GM18517 (cell line): ENCODE measurements around the gene TUBG1.

Experiments
- ATAC-seq: cut with Tn5 transposase; IDR thresholded peaks from one replicate; pipeline ENCODE4 v1.9.1; 2021; ENCODE audit warnings: mild to moderate bottlenecking, moderate library complexity; ENCODE audit not compliant: unreplicated experiment

The TUBG1 gene

DNA sequence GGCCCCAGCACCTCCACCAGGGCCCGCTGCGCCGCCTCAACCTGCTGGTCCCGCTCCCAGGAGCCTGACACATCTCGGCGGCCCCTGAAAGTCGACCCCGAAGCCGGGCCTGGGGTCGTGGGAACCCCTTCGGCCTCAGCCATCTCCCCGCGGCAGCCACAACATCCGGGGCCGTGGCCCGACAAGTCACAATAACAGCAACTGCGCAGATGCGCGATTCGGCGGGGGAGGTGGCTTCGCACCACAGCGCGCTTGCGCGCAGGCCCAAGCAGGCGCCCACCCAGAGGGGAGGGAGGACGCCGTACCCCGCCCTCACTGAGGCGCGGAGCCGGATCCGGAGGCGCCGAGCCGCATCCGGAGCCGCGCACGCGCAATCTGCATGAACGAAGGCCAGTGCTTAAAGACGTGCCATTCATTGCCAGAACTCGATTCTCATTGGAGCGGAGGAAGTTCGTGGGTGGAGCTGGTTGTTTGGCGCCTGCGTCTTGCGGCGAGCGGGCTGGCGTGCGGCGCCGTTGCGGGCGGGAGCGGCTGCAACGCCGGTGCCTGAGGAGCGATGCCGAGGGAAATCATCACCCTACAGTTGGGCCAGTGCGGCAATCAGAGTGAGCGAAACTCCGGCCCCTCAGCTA lies at the start of gene TUBG1, which contains the start of gene RETREG3:
TUBG1 (plus strand) TSS at position 502 of the 632 bp plus-strand sequence; CDS start at position 557, 55 bp downstream.
RETREG3 (minus strand) TSS at position 193 of the 632 bp plus-strand sequence; CDS start at position 143, 50 bp downstream.
- peak; percentile 87 for ATAC-seq

DNA sequence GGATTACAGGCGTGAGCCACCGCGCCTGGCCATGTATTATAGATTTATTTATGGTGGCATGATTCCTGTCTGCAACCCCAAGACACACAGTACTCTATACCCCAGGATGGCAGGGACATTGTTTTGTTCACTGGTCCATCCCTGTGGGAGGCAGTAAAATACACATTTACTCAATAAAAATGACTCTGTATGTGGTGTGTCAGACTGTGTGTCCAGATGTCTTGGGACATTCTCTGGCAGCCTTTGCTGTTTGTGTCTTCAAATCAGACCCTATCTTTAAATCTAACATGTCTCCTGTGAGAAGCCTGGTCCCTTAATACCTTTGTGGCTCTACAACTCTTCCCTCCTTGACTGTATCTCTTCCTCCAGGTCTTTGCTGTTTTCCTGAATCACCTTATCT lies 49.2 kb upstream of the TUBG1 start:
- no peak for ATAC-seq

DNA sequence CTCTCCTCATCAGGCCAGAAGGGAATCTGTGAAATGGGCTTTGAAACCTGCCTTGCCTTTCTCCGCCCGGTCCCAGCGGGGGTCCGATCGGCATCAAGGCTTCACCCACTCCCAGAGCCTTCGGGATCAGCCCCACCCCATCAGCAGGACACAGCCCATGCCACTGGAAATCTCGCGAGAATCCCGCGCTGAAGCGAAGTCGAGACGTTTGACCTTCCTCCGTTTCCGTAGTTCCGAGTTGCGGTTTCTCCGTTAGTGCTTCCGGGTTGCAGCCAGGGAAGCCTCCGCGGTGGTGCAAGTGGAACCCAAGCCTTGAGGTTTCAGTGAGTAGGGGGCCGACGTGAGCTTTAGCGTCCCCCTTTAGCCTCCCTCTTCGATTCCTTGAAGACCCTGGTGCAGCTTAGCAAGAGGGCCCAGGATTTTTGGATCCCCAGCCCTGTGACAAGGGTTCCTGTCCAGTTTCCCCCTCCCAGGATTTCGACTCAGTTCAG lies 47.5 kb upstream of the TUBG1 start, which contains the start of gene COASY:
COASY (plus strand) TSS at position 252 of the 491 bp plus-strand sequence. CDS start 475 bp downstream, outside the sequence.
- ATAC-seq = no peak

DNA sequence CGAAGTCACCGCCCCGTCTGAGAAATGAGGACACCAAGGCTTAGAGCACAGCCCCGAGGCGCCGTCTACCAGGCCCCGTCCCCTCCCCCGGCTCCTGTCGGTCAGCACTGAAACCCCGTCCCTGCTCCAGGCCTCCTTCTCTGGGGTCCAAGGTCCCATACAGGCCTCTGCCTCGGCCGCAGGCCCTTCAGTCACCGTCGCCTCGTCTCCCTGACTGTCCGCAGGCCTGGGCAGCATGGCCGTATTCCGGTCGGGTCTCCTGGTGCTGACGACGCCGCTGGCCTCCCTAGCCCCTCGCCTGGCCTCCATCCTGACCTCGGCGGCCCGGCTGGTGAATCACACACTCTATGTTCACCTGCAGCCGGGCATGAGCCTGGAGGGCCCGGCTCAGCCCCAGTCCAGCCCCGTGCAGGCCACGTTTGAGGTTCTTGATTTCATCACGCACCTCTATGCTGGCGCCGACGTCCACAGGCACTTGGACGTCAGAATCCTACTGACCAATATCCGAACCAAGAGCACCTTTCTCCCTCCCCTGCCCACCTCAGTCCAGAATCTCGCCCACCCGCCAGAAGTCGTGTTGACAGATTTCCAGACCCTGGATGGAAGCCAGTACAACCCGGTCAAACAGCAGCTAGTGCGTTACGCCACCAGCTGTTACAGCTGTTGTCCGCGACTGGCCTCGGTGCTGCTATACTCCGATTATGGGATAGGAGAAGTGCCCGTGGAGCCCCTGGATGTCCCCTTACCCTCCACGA lies 46.9 kb upstream of the TUBG1 start:
- ATAC-seq = no peak

DNA sequence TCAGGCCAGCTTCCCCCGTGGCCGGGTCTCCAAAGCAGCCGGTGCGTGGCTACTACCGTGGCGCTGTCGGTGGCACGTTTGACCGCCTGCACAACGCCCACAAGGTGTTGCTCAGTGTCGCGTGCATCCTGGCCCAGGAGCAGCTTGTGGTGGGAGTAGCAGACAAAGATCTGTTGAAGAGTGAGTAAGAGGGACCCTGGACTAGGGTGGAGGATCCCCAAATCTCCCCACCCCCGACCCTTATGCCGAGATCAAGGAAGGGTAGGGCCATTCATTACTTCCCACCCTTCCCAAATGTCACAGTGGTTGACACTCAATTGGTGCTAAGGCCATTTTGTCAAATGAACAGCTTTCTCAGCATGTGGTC lies 46.4 kb upstream of the TUBG1 start:
- no peak for ATAC-seq

DNA sequence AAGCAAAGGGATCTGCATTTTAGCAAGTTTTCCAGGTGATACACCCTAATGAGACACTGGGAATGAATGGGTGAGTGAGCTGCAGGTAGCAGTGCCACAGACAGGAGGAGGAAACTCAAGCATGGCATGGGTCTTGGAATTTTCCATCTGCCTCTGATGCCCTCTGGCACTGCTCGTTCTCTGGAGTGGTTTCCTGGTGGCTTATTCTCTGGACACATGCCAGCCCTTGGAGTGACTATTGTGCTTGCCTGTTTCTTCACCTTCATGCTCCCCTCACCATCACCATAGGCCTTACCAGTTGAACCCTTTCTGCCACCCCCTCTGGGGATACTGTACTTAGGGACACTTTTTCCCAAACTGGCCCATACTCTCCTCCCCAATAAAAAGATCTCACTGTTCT lies 45.9 kb upstream of the TUBG1 start:
- no peak for ATAC-seq

DNA sequence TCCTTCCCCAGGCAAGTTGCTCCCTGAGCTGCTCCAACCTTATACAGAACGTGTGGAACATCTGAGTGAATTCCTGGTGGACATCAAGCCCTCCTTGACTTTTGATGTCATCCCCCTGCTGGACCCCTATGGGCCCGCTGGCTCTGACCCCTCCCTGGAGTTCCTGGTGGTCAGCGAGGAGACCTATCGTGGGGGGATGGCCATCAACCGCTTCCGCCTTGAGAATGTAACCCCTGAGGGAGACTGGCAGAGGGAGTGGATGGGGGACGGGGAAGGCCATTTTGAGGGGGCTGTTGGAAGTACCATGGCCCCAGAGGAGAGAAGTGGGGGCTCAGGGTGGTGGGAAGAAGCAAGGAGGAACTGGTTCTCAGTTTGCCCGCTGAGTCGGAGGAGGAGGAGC lies 45.5 kb upstream of the TUBG1 start:
- ATAC-seq = no peak

DNA sequence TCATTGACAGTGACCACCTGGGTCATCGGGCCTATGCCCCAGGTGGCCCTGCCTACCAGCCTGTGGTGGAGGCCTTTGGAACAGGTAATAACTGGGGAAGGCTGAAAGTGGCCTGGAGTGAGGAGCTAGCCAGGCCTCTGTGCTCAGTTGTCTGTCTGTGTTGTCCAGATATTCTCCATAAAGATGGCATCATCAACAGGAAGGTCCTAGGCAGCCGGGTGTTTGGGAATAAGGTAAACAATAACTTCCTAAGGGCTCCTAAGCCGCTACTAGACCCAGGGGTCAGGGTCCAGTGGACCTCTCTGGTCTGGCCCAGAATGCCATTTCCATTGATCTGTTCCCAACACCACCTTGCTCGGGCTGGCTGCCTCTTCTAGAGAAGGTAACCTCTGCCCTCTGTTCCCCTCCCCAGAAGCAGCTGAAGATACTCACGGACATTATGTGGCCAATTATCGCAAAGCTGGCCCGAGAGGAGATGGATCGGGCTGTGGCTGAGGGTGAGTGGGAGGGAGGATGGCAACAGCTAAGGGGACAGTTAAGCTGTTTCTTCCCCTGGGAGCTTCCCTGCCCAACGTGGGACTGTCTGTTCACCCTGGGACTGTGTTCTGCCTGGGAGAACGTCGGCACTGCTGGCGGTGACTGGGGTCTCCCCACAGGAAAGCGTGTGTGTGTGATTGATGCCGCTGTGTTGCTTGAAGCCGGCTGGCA lies 44.5 kb upstream of the TUBG1 start:
- ATAC-seq = no peak

DNA sequence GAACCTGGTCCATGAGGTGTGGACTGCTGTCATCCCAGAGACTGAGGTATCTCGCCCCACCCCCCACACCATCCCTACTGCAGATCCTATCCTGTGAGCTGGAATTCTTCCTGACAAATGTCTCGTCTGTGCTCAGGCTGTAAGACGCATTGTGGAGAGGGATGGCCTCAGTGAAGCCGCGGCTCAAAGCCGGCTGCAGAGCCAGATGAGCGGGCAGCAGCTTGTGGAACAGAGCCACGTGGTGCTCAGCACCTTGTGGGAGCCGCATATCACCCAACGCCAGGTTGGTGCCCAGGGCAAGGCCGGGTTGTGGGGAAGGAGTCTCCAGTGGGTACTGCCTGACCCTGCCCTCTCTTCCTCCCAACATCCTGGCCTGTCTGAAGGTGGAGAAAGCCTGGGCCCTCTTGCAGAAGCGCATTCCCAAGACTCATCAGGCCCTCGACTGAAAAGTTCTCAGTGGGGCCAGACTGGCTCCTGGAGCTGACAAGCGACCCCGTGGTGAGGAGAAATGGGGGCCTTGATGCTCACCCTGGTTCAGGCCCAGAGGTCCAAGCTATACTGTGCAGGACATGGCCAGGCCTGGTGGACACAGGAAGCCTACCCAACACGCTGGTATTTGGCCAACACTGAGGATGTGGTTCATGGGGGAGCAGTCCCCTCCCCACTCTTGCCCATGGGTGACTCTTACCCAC lies 43.8 kb upstream of the TUBG1 start:
- no peak for ATAC-seq

DNA sequence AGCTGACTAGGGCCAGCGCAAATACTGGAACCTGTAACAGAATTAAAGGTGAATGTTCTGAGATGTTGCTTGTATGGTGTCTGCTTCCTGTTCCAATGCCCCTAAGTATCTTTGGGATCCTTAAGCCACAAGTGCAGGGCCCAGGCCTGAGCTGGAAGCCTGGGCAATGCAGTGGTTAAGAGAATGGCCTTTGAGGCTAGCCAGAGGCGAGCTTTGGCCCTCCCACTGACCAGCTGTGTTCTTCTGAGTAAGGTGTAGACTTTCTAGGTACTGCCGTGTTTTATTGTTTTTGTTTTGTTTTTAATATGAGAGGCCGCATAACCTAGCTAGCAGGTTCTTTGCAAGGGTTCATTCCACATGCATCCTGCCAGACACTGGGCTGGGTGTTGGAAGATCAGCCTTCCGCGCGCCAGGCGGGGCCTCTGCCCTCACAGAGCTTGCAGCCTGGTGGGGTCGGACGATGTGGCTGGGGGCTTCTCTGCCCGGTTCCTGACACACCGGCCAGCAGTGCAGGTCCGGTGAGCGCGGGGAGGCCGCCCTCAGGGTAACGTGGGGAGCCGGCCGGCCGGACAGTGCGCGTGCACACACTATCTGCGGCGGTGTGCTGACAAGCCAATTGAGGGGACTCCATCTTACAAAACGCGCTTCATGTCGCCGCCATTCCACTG lies 43.1 kb upstream of the TUBG1 start:
- peak; percentile 5 for ATAC-seq

DNA sequence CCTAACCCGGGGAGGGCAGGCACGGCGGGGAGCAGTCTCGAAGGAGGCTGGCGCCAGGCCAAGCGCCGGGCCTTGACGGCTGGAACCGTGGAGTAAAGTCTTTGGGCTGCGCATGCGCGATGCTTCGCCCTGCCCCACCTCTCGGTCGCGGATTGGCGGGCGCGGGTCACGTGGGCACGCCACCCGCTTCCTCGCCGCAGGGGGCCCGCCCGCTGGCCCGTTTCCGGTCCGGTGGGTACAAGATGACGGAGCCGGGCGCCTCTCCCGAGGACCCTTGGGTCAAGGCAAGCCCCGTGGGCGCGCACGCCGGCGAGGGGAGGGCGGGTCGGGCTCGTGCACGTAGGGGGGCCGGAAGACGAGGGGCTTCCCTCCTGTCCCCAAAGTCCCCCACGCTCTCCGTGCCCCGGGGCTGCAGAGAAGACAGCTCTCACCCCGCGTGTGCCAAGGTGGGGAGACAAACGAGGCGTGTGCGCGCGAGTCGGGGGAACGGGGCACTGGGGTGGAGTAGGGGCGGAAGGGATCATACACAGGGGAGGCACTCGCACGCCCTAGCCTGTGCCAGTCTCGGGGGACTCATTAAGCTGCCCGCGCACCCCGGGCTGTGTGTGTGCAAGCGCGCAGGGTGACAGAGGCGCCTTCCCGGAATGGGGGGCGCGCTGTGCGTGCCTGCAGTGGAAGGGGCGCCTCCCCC lies 42.5 kb upstream of the TUBG1 start, which contains the start of gene MLX:
MLX (plus strand) TSS at position 218 of the 691 bp plus-strand sequence; CDS start at position 243, 25 bp downstream.
- ATAC-seq = peak; percentile 44

DNA sequence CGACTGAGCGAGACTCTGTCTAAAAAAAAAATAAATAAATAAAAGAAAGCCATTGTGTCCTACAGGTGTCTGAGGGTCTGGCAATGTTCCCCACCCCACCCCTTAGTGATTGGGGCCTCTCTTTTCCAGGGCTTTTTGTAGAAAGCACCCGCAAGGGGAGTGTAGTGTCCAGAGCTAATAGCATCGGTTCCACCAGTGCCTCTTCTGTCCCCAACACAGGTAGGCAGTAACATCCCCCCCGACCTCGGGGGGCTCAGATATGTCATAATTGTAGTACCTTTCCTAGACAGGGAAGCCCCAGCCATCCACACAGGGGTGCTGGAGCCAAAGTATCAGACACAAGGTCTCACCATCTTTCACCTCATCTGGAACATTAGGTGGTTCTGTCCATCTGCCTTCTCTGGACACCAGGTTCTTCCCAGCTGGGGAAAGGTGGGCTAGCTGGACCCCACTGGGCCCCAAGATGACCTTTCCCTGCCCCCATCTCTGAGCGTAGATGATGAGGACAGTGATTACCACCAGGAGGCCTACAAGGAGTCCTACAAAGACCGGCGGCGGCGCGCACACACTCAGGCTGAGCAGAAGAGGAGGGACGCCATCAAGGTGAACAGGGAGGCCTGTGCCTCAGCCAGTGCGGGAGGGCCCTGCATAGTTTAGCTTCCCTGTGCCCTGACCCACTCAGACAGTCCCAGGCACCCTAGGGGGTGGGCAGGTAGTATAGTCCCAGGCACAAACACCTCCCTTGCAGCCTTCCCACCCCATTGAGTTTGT lies 41.0 kb upstream of the TUBG1 start:
- no peak for ATAC-seq

DNA sequence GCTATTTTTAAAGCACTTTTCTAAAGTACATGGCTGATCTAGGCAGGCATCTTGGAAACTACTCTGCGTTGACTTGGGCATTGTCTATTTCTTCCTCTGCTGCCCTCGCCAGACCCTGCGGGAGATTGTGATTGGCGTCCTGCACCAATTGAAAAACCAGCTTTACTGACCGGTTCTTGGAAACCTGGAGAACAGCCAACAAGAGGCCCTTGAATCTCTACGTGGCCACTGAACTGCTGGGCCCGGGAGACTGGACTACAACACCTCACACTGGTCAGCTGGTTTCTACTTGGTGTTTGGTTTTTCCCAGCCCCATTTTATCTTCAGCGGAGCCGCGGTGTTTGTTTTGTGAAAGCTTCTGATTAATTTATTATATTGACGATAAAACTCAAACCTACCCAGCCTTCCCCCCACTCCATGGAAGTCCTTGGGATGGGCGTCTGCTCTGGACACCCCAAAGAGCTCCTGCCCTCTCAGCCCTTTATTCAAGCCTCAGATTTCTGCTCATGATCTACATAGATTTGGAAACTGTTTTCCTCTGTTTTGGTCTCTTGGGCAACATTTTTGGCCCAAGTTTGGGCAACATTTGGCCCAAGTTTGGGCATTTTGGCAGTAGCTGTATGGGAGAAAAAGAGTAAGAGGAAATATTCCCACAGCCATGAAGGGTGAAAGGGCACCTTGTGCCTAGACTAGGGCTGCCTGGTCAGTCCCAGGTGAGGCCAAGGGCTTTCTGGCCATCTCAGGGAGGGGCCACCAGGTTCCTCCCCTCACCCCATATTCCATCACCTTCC lies 37.9 kb upstream of the TUBG1 start:
- ATAC-seq = no peak

DNA sequence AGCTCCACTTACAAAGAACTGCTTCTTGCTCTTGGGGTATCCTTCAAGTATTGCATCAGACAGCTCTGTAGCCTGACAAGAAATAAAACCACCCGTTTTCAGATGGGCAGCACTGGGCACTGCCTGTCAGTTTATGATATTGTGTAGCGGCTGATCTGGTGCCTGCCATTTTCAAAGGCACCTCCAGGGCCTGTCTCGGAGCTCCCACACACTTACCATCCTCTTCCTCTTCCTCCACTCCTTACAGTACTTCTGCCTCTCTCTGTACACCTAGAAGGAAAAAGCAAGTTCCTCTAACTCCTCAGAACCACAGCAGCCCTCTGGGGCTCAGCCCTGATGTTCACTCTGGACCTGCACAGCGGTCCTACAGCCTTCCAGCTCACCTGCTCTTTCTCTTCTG lies 36.4 kb upstream of the TUBG1 start:
- ATAC-seq = no peak

DNA sequence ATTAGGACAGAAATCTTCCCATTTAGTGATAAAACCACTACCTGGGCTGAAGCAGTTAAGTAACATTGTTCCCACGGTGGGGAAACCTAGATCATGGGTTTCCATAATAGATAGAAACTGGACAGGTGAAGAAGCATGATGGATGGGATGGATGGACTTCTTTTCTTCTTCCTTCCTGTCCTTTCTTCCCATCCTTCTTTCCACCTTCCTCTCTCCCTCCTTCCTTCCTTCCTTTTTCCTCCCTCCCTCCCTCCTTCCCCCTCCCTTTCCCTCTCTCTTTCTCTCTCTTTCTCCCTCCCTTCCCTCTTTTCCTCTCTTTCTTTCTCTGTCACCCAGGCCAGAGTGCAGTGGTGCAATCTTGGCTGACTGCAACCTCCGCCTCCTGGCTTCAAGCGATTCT lies 35.0 kb upstream of the TUBG1 start:
- ATAC-seq = no peak

DNA sequence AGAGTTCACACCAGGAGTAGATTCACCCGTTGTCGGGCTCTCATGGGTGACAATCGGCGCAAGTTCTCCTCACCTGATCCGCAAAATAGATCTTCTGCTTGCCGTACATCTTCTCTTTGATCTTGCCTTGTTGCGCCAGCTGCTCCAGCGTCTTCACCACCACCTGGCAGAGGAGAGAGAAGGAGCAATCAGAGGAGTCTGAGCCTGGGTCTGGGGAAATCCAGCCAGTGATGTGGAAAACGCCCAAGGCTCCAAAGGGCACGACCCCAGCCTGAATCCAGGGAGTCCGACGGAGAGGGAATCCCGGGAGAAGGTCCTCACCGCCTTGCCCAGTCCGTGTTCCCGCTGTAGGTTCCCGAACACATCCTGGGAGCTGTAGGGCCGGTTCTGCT lies 32.3 kb upstream of the TUBG1 start:
- ATAC-seq = no peak

DNA sequence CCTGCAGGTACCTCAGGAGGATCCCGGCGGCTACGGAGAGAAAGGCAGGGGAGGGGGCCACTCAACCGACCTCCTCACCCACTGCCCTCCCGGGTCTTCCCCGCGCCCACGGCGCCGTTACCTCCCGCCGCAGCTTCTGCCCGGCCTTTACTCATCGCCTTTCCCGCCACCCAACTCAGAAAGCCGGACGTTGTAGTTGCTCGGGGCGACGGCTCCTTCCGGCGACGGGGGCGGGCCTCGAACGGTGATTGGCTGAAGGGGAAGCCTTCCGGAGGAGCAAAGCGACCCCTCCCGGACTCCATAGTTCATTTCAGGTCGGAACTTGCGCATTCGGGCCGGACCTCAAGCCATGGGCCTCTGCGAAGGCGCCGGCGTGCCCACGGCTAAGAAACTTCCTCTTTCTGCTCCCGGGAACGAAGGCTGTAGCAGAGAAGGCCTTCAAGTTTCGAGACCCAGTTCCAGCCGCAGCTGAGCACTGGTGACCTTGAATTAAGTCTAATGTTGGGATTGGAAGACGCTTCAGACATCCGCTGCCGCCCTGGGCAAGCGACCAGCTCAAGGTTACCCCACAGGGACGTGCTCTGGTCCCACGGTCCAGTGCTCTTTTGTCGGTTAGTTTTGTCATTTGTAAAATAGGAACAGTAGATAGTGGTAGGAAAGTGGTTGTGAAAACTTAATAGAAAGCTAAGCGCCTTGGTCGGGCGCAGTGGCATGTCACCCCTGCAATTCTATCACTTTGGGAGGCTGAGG lies 31.8 kb upstream of the TUBG1 start, which contains the start of gene PSMC3IP:
PSMC3IP (minus strand) TSS at position 198 of the 750 bp plus-strand sequence; CDS start at position 155, 43 bp downstream.
- ATAC-seq = peak; percentile 51
